B cell (primary cell): ENCODE results near the gene ZNF317. TPM values are rescaled to one million over a fixed set of nuclear protein-coding genes. Genes with fewer than 3 reads are reported as not detected.

ENCODE experiments used
- ATAC-seq: fragments of 200-7000 bp; cut with Tn5 transposase; one replicate; pipeline ENCODE4 v1.10.0; 2021; ENCODE audit warnings: low read depth, mild to moderate bottlenecking, moderate number of reproducible peaks, moderate library complexity
- CTCF ChIA-PET: fragments of 350-600 bp; sonication (Branson Sonifier 250); formaldehyde crosslinking; loops from one replicate; lab custom pipeline; 2021; ENCODE audit warnings: antibody characterized with exemption, inconsistent platforms; lab: Charles Lee
- POLR2A ChIA-PET: fragments of 350-600 bp; sonication (Branson Sonifier 250); formaldehyde crosslinking; loops from one replicate; lab custom pipeline; 2021; ENCODE audit warnings: antibody characterized with exemption; lab: Charles Lee
- DNase-seq: peaks from one replicate; pipeline ENCODE4 v3.0.0; 2013
- H2AFZ ChIP-seq: 2 replicates; pipeline ENCODE4 v1.6.1; 2012; ENCODE audit warnings: mild to moderate bottlenecking, low read depth, low read length; ENCODE audit not compliant: insufficient read depth, poor library complexity, severe bottlenecking
- H3K27ac ChIP-seq, 2 donors: 1 replicate in 1 of 2; 2 replicates in 1 of 2; pipeline ENCODE4 v1.5.1; 2012 to 2013; ENCODE audit warnings: low read length in 2 of 2, mild to moderate bottlenecking in 2 of 2, moderate library complexity in 1 of 2
- H3K27me3 ChIP-seq, 4 experiments: fragments of 200-600 bp in 1 of 4; sonication (generic) in 1 of 4; replicated peaks in 1 of 4; 1 replicate in 2 of 4; 2 replicates in 2 of 4; pipeline versions ENCODE4 v1.6.1 to v1.7.0; 2013 to 2016; ENCODE audit warnings: low read length in 3 of 4, mild to moderate bottlenecking in 2 of 4, mixed read lengths in 1 of 4, moderate library complexity in 1 of 4; ENCODE audit not compliant: insufficient read depth in 4 of 4, control insufficient read depth in 3 of 4; ENCODE audit errors: control extremely low read depth in 1 of 4
- H3K36me3 ChIP-seq, 2 experiments: replicated peaks in 1 of 2; 1 replicate in 1 of 2; 2 replicates in 1 of 2; pipeline versions ENCODE4 v1.6.1 to v1.7.1; 2013; ENCODE audit warnings: low read length in 1 of 2; ENCODE audit not compliant: insufficient read depth in 2 of 2, control insufficient read depth in 1 of 2; ENCODE audit errors: control extremely low read depth in 1 of 2, extremely low read depth in 1 of 2
- H3K4me1 ChIP-seq, 2 donors: fragments of 200-600 bp in 1 of 2; sonication (generic) in 1 of 2; 1 replicate in 1 of 2; 2 replicates in 1 of 2; pipeline versions ENCODE4 v1.5.1 to v1.6.1; 2013 to 2017; ENCODE audit warnings: low read length in 2 of 2; ENCODE audit not compliant: control insufficient read depth in 2 of 2, insufficient read depth in 2 of 2
- H3K4me2 ChIP-seq: replicated peaks from 2 replicates; pipeline ENCODE3; 2012; ENCODE audit warnings: mild to moderate bottlenecking, low read depth, low read length; ENCODE audit not compliant: poor library complexity, severe bottlenecking
- H3K4me3 ChIP-seq, 5 experiments: fragments of 200-600 bp in 1 of 5; sonication (generic) in 1 of 5; 1 replicate in 3 of 5; 2 replicates in 2 of 5; pipeline versions ENCODE4 v1.5.1 to v1.7.0; 2011 to 2016; ENCODE audit warnings: low read length in 4 of 5, mild to moderate bottlenecking in 4 of 5, low read depth in 2 of 5, control low read depth in 1 of 5, moderate library complexity in 1 of 5; ENCODE audit not compliant: insufficient read depth in 1 of 5; ENCODE audit errors: control extremely low read depth in 1 of 5, extremely low read depth in 1 of 5
- H3K79me2 ChIP-seq: fragments of 200-600 bp; sonication (generic); one replicate; pipeline ENCODE4 v1.6.0; 2016; ENCODE audit warnings: low read length; ENCODE audit not compliant: control insufficient read depth, insufficient read depth
- H3K9ac ChIP-seq: fragments of 200-600 bp; sonication (generic); 2 replicates; pipeline ENCODE4 v1.6.1; 2017; ENCODE audit warnings: mild to moderate bottlenecking, low read length, moderate library complexity
- H3K9me3 ChIP-seq, 3 donors: one replicate each; pipeline versions ENCODE4 v1.6.1 to v1.7.1; 2013; ENCODE audit warnings: low read length in 2 of 3; ENCODE audit not compliant: control insufficient read depth in 2 of 3, insufficient read depth in 1 of 3; ENCODE audit errors: control extremely low read depth in 1 of 3
- H4K20me1 ChIP-seq: 2 replicates; pipeline ENCODE4 v1.6.0; 2012; ENCODE audit warnings: mild to moderate bottlenecking, low read length; ENCODE audit not compliant: insufficient read depth, control insufficient read depth, poor library complexity, severe bottlenecking
- H3K27ac Mint-ChIP-seq: one replicate; pipeline ENCODE4 v1.8.0; 2021; ENCODE audit warnings: mixed read lengths
- H3K27me3 Mint-ChIP-seq: one replicate; pipeline ENCODE4 v1.8.0; 2021; ENCODE audit warnings: mixed read lengths
- H3K4me1 Mint-ChIP-seq: one replicate; pipeline ENCODE4 v1.8.0; 2021; ENCODE audit warnings: mixed read lengths
- H3K4me3 Mint-ChIP-seq: one replicate; pipeline ENCODE4 v1.8.0; 2021; ENCODE audit warnings: mixed read lengths
- H3K9me3 Mint-ChIP-seq: one replicate; pipeline ENCODE4 v1.8.0; 2022; ENCODE audit warnings: mixed read lengths; ENCODE audit not compliant: insufficient read depth
- EZH2 ChIP-seq: IDR thresholded peaks from 2 replicates; pipeline ENCODE4 v1.6.1; 2012; ENCODE audit warnings: borderline replicate concordance, low read depth, mild to moderate bottlenecking, moderate library complexity, low read length; ENCODE audit not compliant: insufficient read depth, poor library complexity, severe bottlenecking
- WGBS: methylation state at CpG from one replicate; pipeline ENCODE4 v1.1.5; 2013; ENCODE audit warnings: missing lambda C conversion rate; ENCODE audit not compliant: insufficient coverage; 5-methylcytosine and 5-hydroxymethylcytosine counted together
- intact Hi-C: fragments of 100-400 bp; cut with micrococcal nuclease; formaldehyde crosslinking; loops from one replicate; pipeline ENCODE4 v1.10.0; 2022
- polyA plus RNA-seq: library from polyadenylated mRNA; depleted of rRNA; stranded (reverse); fragments of >200 nt; gene quantifications from 2 replicates; pipeline ENCODE4 v1.2.3, GENCODE V29; 2012
- total RNA-seq, 2 donors: library from RNA; stranded (reverse); fragments of 120-200 nt in 1 of 2; gene quantifications; 1 replicate in 1 of 2; 2 replicates in 1 of 2; pipeline versions ENCODE4 v1.2.3 to v1.2.4, GENCODE V29; 2013 to 2022
- TF ChIP-seq, protein P1 (sequence below): fragments of 200-600 bp; IDR thresholded peaks from one replicate; pipeline ENCODE4 v1.8.0; 2022; ENCODE audit warnings: antibody characterized with exemption, mild to moderate bottlenecking

Gene ZNF317
- total and polyA plus RNA-seq, 2 donors (not counting 1 experiment from before 2014, with no cell fraction given), result 31.6 to 65.2 TPM

GRCh38 chr19:9159891-9160290, 19.7 kb downstream of the ZNF317 start:
- H3K27me3 ChIP-seq, result no peaks in the 10 kb centered on the region
- peaks cover 0 to 47% (median 6%) of the 10 kb centered on the region in 3 donors for H3K9me3 ChIP-seq
- DNase-seq (no peak), ATAC-seq (no peak)
- TF ChIP-seq, protein P1, sequence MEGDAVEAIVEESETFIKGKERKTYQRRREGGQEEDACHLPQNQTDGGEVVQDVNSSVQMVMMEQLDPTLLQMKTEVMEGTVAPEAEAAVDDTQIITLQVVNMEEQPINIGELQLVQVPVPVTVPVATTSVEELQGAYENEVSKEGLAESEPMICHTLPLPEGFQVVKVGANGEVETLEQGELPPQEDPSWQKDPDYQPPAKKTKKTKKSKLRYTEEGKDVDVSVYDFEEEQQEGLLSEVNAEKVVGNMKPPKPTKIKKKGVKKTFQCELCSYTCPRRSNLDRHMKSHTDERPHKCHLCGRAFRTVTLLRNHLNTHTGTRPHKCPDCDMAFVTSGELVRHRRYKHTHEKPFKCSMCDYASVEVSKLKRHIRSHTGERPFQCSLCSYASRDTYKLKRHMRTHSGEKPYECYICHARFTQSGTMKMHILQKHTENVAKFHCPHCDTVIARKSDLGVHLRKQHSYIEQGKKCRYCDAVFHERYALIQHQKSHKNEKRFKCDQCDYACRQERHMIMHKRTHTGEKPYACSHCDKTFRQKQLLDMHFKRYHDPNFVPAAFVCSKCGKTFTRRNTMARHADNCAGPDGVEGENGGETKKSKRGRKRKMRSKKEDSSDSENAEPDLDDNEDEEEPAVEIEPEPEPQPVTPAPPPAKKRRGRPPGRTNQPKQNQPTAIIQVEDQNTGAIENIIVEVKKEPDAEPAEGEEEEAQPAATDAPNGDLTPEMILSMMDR, result no peak
- TF ChIP-seq EZH2, result no peak
- no peaks in the 10 kb centered on the region for H4K20me1 ChIP-seq
- POLR2A ChIA-PET, result no interaction called here
- no peak overlapping the region for H2AFZ ChIP-seq
- peaks cover 63% of the 10 kb centered on the region for H3K79me2 ChIP-seq
- H3K9me3 Mint-ChIP-seq, result no peaks in the 10 kb centered on the region
- H3K27me3 Mint-ChIP-seq, result no peaks in the 10 kb centered on the region
- no peak overlapping the region for H3K27ac ChIP-seq
- no peak overlapping the region for H3K4me2 ChIP-seq
- no peak overlapping the region for H3K4me3 ChIP-seq
- intact Hi-C loops, result no loop called here
- no peak overlapping the region for H3K27ac Mint-ChIP-seq
- H3K36me3 ChIP-seq, result peaks cover 4 to 77% of the 10 kb centered on the region in 2 experiments
- no peak overlapping the region for H3K9ac ChIP-seq
- CTCF ChIA-PET, result no interaction called here
- H3K4me1 Mint-ChIP-seq, result peaks cover 28% of the 10 kb centered on the region
- no peak overlapping the region for H3K4me3 Mint-ChIP-seq
- WGBS, result over 99% methylated on average over 13 of the region's 13 CpGs
- H3K4me1 ChIP-seq, result peaks cover 25 to 29% of the 10 kb centered on the region in 2 donors

GRCh38 chr19:9161427-9161826, 21.2 kb downstream of the ZNF317 start:
- peaks cover under 1 to 43% (median 6%) of the 10 kb centered on the region in 3 donors for H3K9me3 ChIP-seq

More at GRCh38 chr19:9161427-9161826, 21.2 kb downstream of the ZNF317 start:
- H3K27me3 ChIP-seq, result no peaks in the 10 kb centered on the region
- no peaks in the 10 kb centered on the region for H3K27me3 Mint-ChIP-seq
- no peak overlapping the region for H2AFZ ChIP-seq
- no peak overlapping the region for H3K4me2 ChIP-seq
- peaks cover 12% of the 10 kb centered on the region for H3K4me1 Mint-ChIP-seq
- H3K79me2 ChIP-seq, result peaks cover 50% of the 10 kb centered on the region
- H3K9me3 Mint-ChIP-seq, result no peaks in the 10 kb centered on the region
- no peak overlapping the region for H3K4me3 Mint-ChIP-seq
- no peak overlapping the region for H3K27ac Mint-ChIP-seq
- POLR2A ChIA-PET, result no interaction called here
- CTCF ChIA-PET, result no interaction called here
- peaks cover 6 to 79% of the 10 kb centered on the region in 2 experiments for H3K36me3 ChIP-seq
- DNase-seq, result no peak
- no peak for TF ChIP-seq EZH2
- TF ChIP-seq, protein P1, result no peak
- H3K27ac ChIP-seq, result no peak overlapping the region
- WGBS, result 100% methylated on average over 9 of the region's 12 CpGs
- ATAC-seq, result no peak
- H4K20me1 ChIP-seq, result no peaks in the 10 kb centered on the region
- peaks cover 10 to 15% of the 10 kb centered on the region in 2 donors for H3K4me1 ChIP-seq
- no peak overlapping the region for H3K9ac ChIP-seq
- intact Hi-C loops, result no loop called here
- no peak overlapping the region for H3K4me3 ChIP-seq
